H1 (cell line): ENCODE data around the gene CCNYL1. TPM values are rescaled to one million over a fixed set of nuclear protein-coding genes. Genes with fewer than 3 reads are reported as not detected.

Source experiments
- CTCF ChIA-PET: fragments of 300-600 bp; sonication (Branson Sonifier 250); formaldehyde crosslinking; loops from one replicate; lab custom pipeline; 2021; ENCODE audit not compliant: partially characterized antibody; lab: Charles Lee
- POLR2A ChIA-PET: fragments of 300-600 bp; sonication (Branson Sonifier 250); formaldehyde crosslinking; loops from one replicate; lab custom pipeline; 2021; ENCODE audit warnings: inconsistent platforms; ENCODE audit not compliant: partially characterized antibody; lab: Charles Lee
- DNase-seq, 2 experiments: peaks; one replicate each; pipeline versions ENCODE4 v3.0.0 to v3.0.0-alpha.2; 2010 to 2022; ENCODE audit warnings: low spot score in 2 of 2, low read depth in 1 of 2, mixed read lengths in 1 of 2
- FAIRE-seq: peaks from 2 replicates; lab custom pipeline; 2011; peaks lifted over from hg19 to GRCh38; lab: Jason Lieb, UNC
- H2AFZ ChIP-seq: 2 replicates; pipeline ENCODE4 v1.8.1; 2012; ENCODE audit warnings: low read length, inconsistent platforms
- H2AK5ac ChIP-seq: 2 replicates; pipeline ENCODE4 v1.6.1; 2013; ENCODE audit warnings: low read depth, low read length
- H2BK120ac ChIP-seq: replicated peaks from 2 replicates; pipeline ENCODE3; 2013; ENCODE audit warnings: low read depth, low read length, inconsistent platforms
- H2BK12ac ChIP-seq: 2 replicates; pipeline ENCODE4 v1.6.1; 2013; ENCODE audit warnings: low read depth, low read length
- H2BK15ac ChIP-seq: 2 replicates; pipeline ENCODE4 v1.6.1; 2013; ENCODE audit warnings: low read length
- H2BK20ac ChIP-seq: 2 replicates; pipeline ENCODE4 v1.6.1; 2013; ENCODE audit warnings: low read length
- H2BK5ac ChIP-seq: 2 replicates; pipeline ENCODE4 v1.6.1; 2013; ENCODE audit warnings: low read depth, low read length
- H3K14ac ChIP-seq: 2 replicates; pipeline ENCODE4 v1.6.1; 2013; ENCODE audit warnings: inconsistent platforms; ENCODE audit not compliant: insufficient read length
- H3K18ac ChIP-seq: 2 replicates; pipeline ENCODE4 v1.6.1; 2013; ENCODE audit warnings: low read length; ENCODE audit errors: extremely low read depth
- H3K23ac ChIP-seq: 2 replicates; pipeline ENCODE4 v1.6.1; 2013; ENCODE audit warnings: inconsistent platforms; ENCODE audit not compliant: insufficient read length
- H3K23me2 ChIP-seq: 2 replicates; pipeline ENCODE4 v1.6.1; 2013; ENCODE audit warnings: low read depth, low read length
- H3K27ac ChIP-seq: 2 replicates; pipeline ENCODE4 v1.6.1; 2011; ENCODE audit warnings: low read depth, low read length, inconsistent platforms
- H3K27me3 ChIP-seq, 4 experiments: replicated peaks in 1 of 4; 1 replicate in 1 of 4; 2 replicates in 3 of 4; pipeline versions ENCODE4 v1.6.1 to v1.8.1; 2011 to 2013; ENCODE audit warnings: low read length in 3 of 4, mild to moderate bottlenecking in 3 of 4, inconsistent platforms in 2 of 4, mixed read lengths in 2 of 4, moderate library complexity in 1 of 4; ENCODE audit not compliant: control insufficient read depth in 3 of 4, insufficient read depth in 3 of 4; ENCODE audit errors: extremely low read depth in 1 of 4
- H3K36me3 ChIP-seq, 4 experiments: 2 replicates each; pipeline versions ENCODE4 v1.6.1 to v1.8.1; 2011 to 2013; ENCODE audit warnings: mild to moderate bottlenecking in 4 of 4, low read length in 3 of 4, moderate library complexity in 2 of 4, control low read depth in 1 of 4, inconsistent platforms in 1 of 4; ENCODE audit not compliant: insufficient read depth in 4 of 4, control insufficient read depth in 2 of 4
- H3K4ac ChIP-seq: replicated peaks from 2 replicates; pipeline ENCODE3; 2013; ENCODE audit warnings: low read length, low read depth, mixed read lengths, inconsistent platforms; ENCODE audit not compliant: insufficient read length
- H3K4me1 ChIP-seq, 4 experiments: replicated peaks in 1 of 4; 1 replicate in 1 of 4; 2 replicates in 3 of 4; pipeline versions ENCODE4 v1.6.1 to v1.8.1; 2011 to 2013; ENCODE audit warnings: low read length in 3 of 4, inconsistent platforms in 2 of 4, mixed read lengths in 1 of 4; ENCODE audit not compliant: insufficient read depth in 4 of 4, control insufficient read depth in 3 of 4
- H3K4me2 ChIP-seq, 2 experiments: 2 replicates each; pipeline versions ENCODE4 v1.6.1 to v1.8.1; 2011 to 2013; ENCODE audit warnings: low read depth in 2 of 2, low read length in 2 of 2, control low read depth in 1 of 2, inconsistent platforms in 1 of 2, mild to moderate bottlenecking in 1 of 2; ENCODE audit not compliant: insufficient read depth in 1 of 2
- H3K4me3 ChIP-seq, 4 experiments: fragments of 200-600, 300-600 bp in 1 of 4; sonication (generic), shearing (Covaris generic), sonication (Bioruptor Twin) in 1 of 4; 2 replicates each; pipeline versions ENCODE4 v1.5.1 to v1.8.1; 2011 to 2016; ENCODE audit warnings: low read length in 4 of 4, low read depth in 3 of 4, control low read depth in 2 of 4, inconsistent platforms in 2 of 4, mild to moderate bottlenecking in 2 of 4, mixed read lengths in 1 of 4, moderate library complexity in 1 of 4; ENCODE audit not compliant: insufficient read depth in 2 of 4; ENCODE audit errors: extremely low read depth in 1 of 4
- H3K56ac ChIP-seq: replicated peaks from 2 replicates; pipeline ENCODE3; 2013; ENCODE audit warnings: low read depth, mild to moderate bottlenecking, mixed read lengths, low read length, inconsistent platforms; ENCODE audit not compliant: insufficient read length
- H3K79me1 ChIP-seq: 2 replicates; pipeline ENCODE4 v1.6.1; 2013; ENCODE audit warnings: low read depth, low read length, control low read depth
- H3K79me2 ChIP-seq, 2 experiments: 2 replicates each; pipeline versions ENCODE4 v1.6.1 to v1.8.1; 2012 to 2013; ENCODE audit warnings: low read length in 2 of 2, mild to moderate bottlenecking in 2 of 2, inconsistent platforms in 1 of 2; ENCODE audit not compliant: insufficient read depth in 2 of 2, control insufficient read depth in 1 of 2
- H3K9ac ChIP-seq, 4 experiments: replicated peaks in 1 of 4; 1 replicate in 1 of 4; 2 replicates in 3 of 4; pipeline versions ENCODE4 v1.6.1 to v1.8.1; 2011 to 2013; ENCODE audit warnings: low read depth in 3 of 4, low read length in 3 of 4, control low read depth in 2 of 4, mild to moderate bottlenecking in 2 of 4, moderate library complexity in 2 of 4, inconsistent platforms in 1 of 4; ENCODE audit errors: extremely low read depth in 1 of 4
- H3K9me3 ChIP-seq, 2 experiments: 2 replicates each; pipeline versions ENCODE4 v1.6.1 to v1.8.1; 2012 to 2013; ENCODE audit warnings: mild to moderate bottlenecking in 2 of 2, moderate library complexity in 2 of 2, control low read depth in 1 of 2, inconsistent platforms in 1 of 2, low read depth in 1 of 2, low read length in 1 of 2, mixed read lengths in 1 of 2; ENCODE audit not compliant: insufficient read depth in 2 of 2
- H4K20me1 ChIP-seq, 2 experiments: replicated peaks in 1 of 2; 2 replicates each; pipeline versions ENCODE3 to v1.8.1; 2011 to 2013; ENCODE audit warnings: inconsistent platforms in 2 of 2, low read length in 2 of 2, mild to moderate bottlenecking in 1 of 2; ENCODE audit not compliant: insufficient read depth in 2 of 2, control insufficient read depth in 1 of 2
- H4K5ac ChIP-seq: 2 replicates; pipeline ENCODE4 v1.6.1; 2013; ENCODE audit warnings: low read length, low read depth, mixed read lengths, inconsistent platforms; ENCODE audit not compliant: insufficient read length
- H4K8ac ChIP-seq: 2 replicates; pipeline ENCODE4 v1.8.0; 2013; ENCODE audit warnings: mild to moderate bottlenecking, moderate library complexity, low read length, inconsistent platforms; ENCODE audit not compliant: insufficient read depth; ENCODE audit errors: extremely low read depth
- H4K91ac ChIP-seq: replicated peaks from 2 replicates; pipeline ENCODE3; 2013; ENCODE audit warnings: low read length, mixed read lengths, inconsistent platforms; ENCODE audit not compliant: insufficient read length
- KDM5A ChIP-seq: fragments of 200-600 bp; IDR thresholded peaks from 2 replicates; pipeline ENCODE4 v1.7.1; 2012; ENCODE audit warnings: mild to moderate bottlenecking, low read length, inconsistent platforms, mixed read lengths
- PHF8 ChIP-seq: fragments of 200-600 bp; sonication (generic); conservative IDR thresholded peaks from 2 replicates; pipeline ENCODE4 v1.7.1; 2012; ENCODE audit warnings: low read depth, mild to moderate bottlenecking, inconsistent platforms, low read length, moderate library complexity
- SP4 ChIP-seq: IDR thresholded peaks from 2 replicates; pipeline ENCODE4 v1.6.1; 2012; ENCODE audit warnings: low read length, inconsistent platforms
- TCF12 ChIP-seq: IDR thresholded peaks from 2 replicates; pipeline ENCODE4 v1.6.1; 2011; ENCODE audit warnings: low read depth, mild to moderate bottlenecking, low read length
- WGBS, 2 experiments: shearing (Covaris generic) in 1 of 2; methylation state at CpG; one replicate each; pipeline versions ENCODE4 v1.1.6 to v1.1.7; 2013 to 2015; ENCODE audit warnings: low lambda C conversion rate in 2 of 2, mixed read lengths in 2 of 2, inconsistent platforms in 1 of 2, low coverage in 1 of 2, missing lambda C conversion rate in 1 of 2; ENCODE audit not compliant: insufficient replicate concordance in 2 of 2, insufficient coverage in 1 of 2, insufficient read length in 1 of 2; ENCODE audit errors: extremely low coverage in 1 of 2, missing lambda C conversion rate in 1 of 2; 5-methylcytosine and 5-hydroxymethylcytosine counted together
- polyA plus RNA-seq, 7 experiments: library from polyadenylated mRNA; depleted of rRNA in 3 of 7; stranded (reverse) in 5 of 7; unstranded in 2 of 7; fragments of >200 nt in 5 of 7; fragments of 200-250 nt in 2 of 7; gene quantifications; 1 replicate in 5 of 7; 2 replicates in 1 of 7; 4 replicates in 1 of 7; pipeline versions ENCODE4 v1.2.1 to v1.2.3, GENCODE V29; 2011 to 2013; ENCODE audit warnings: missing spikeins in 2 of 7, mixed read lengths in 2 of 7
- total RNA-seq: library from RNA; stranded (reverse); fragmentation: NEBNext Ultra II Directional; extraction: Animal tissue kit (Norgen Biotek cat#: 25700); gene quantifications from 2 replicates; pipeline ENCODE4 v1.2.1, GENCODE V29; 2021

CCNYL1 gene
- total and polyA plus RNA-seq, 2 of the 8 experiments (the other 6 are each of a cell fraction or from before 2014, with no cell fraction given) = 13.3 to 35.4 TPM

- H3K9ac ChIP-seq = no peak overlapping the region
- no peak overlapping the region for H4K91ac ChIP-seq
- H2BK12ac ChIP-seq = no peak overlapping the region
- DNase-seq = no peak
- 90% methylated on average over 2 of the region's 5 CpGs; no CpG with 5 or more reads in 1 of the 2 experiments for WGBS, 2 experiments
- ChIA-PET CTCF (interaction anchor here (0.7 kb wide), 1 partner anchor 72 kb away, joined by 3 read pairs; the partner anchor contains the start of gene METTL21A), POLR2A (no interaction called here)
- no peak overlapping the region for H2BK20ac ChIP-seq
- no peak overlapping the region for H2AK5ac ChIP-seq
- H3K27ac ChIP-seq = no peak overlapping the region
- no peak for FAIRE-seq
- no peaks in the 10 kb centered on the region for H3K23me2 ChIP-seq
- H3K9me3 ChIP-seq = no peaks in the 10 kb centered on the region
- no peak overlapping the region for H4K5ac ChIP-seq
- no peak overlapping the region for H3K4me3 ChIP-seq
- no peak overlapping the region for H2AFZ ChIP-seq
- H3K18ac ChIP-seq = no peak overlapping the region
- H2BK15ac ChIP-seq = no peak overlapping the region
- H3K56ac ChIP-seq = no peak overlapping the region
- H3K4me1 ChIP-seq = no peaks in the 10 kb centered on the region
- no peak overlapping the region for H4K8ac ChIP-seq
- H3K27me3 ChIP-seq = no peaks in the 10 kb centered on the region
- H3K4ac ChIP-seq = no peak overlapping the region
- no peak overlapping the region for H2BK120ac ChIP-seq
- H3K23ac ChIP-seq = no peak overlapping the region
- no peaks in the 10 kb centered on the region for H4K20me1 ChIP-seq
- H3K79me1 ChIP-seq = no peaks in the 10 kb centered on the region
- no peak overlapping the region for H3K4me2 ChIP-seq
- H3K79me2 ChIP-seq = no peaks in the 10 kb centered on the region
- no peaks in the 10 kb centered on the region for H3K36me3 ChIP-seq
- H2BK5ac ChIP-seq = no peak overlapping the region
- H3K14ac ChIP-seq = no peak overlapping the region
- TF ChIP-seq TCF12 (no peak), KDM5A (no peak), SP4 (no peak), PHF8 (no peak)
Observed at GRCh38 chr2:207698301-207698700, 13.1 kb upstream of the CCNYL1 start.
